Activated T-cell treated with anti-CD3 and anti-CD28 coated beads for 48 hours (primary cell): Measurements from ENCODE around the gene FOXA1.

Experiments used
- DNase-seq: peaks from one replicate; pipeline ENCODE4 v3.0.0-alpha.2; 2020; ENCODE audit warnings: low read depth

FOXA1 gene

GRCh38 chr14:37594971-37595808 lies at the start of gene FOXA1, which contains the start of gene TTC6:
FOXA1 (minus strand) TSS chr14:37595249; CDS start chr14:37594972, 277 bp downstream.
TTC6 (plus strand) TSS chr14:37595629; CDS start chr14:37622065, 26,436 bp downstream.
- no peak for DNase-seq

GRCh38 chr14:37643701-37644100 lies 48.7 kb upstream of the FOXA1 start:
- no peak for DNase-seq

GRCh38 chr14:37642125-37642524 lies 47.1 kb upstream of the FOXA1 start:
- DNase-seq: no peak

- no peak for DNase-seq
These were observed 46.1 kb upstream of the FOXA1 start for GRCh38 chr14:37641117-37641516.

- DNase-seq: no peak
These were observed 43.5 kb upstream of the FOXA1 start for GRCh38 chr14:37638599-37638998.

- no peak for DNase-seq
These were observed 42.3 kb upstream of the FOXA1 start for GRCh38 chr14:37637341-37637740.

- DNase-seq: no peak
These were observed 30.8 kb upstream of the FOXA1 start for GRCh38 chr14:37625597-37626595.

GRCh38 chr14:37623971-37624370 lies 28.9 kb upstream of the FOXA1 start:
- no peak for DNase-seq

GRCh38 chr14:37623426-37623951 lies 28.4 kb upstream of the FOXA1 start:
- DNase-seq: no peak

- DNase-seq: no peak
These were observed 27.3 kb upstream of the FOXA1 start for GRCh38 chr14:37622231-37622923.

GRCh38 chr14:37620856-37621255 lies 25.8 kb upstream of the FOXA1 start:
- DNase-seq: no peak

- DNase-seq: no peak
These were observed 23.5 kb upstream of the FOXA1 start for GRCh38 chr14:37618498-37619028.

- no peak for DNase-seq
These were observed 22.9 kb upstream of the FOXA1 start for GRCh38 chr14:37617864-37618365.

- no peak for DNase-seq
These were observed 21.8 kb upstream of the FOXA1 start for GRCh38 chr14:37616853-37617252.

- DNase-seq: no peak
These were observed 20.7 kb upstream of the FOXA1 start for GRCh38 chr14:37615582-37616289.

GRCh38 chr14:37610945-37611523 lies 16.0 kb upstream of the FOXA1 start:
- DNase-seq: no peak

GRCh38 chr14:37608649-37609048 lies 13.6 kb upstream of the FOXA1 start:
- DNase-seq: no peak

GRCh38 chr14:37606678-37607077 lies 11.6 kb upstream of the FOXA1 start:
- no peak for DNase-seq

- no peak for DNase-seq
These were observed 8.7 kb upstream of the FOXA1 start for GRCh38 chr14:37603688-37604251.
